Stomach (tissue), 4 donors: ENCODE results near the gene DDX27.

Experiments used
- CTCF ChIP-seq, 7 experiments: fragments of 450-650 bp in 4 of 7; fragments of 200-600 bp in 3 of 7; sonication (generic) in 3 of 7; IDR thresholded peaks; one replicate each; pipeline ENCODE4 v1.5.1; 2016 to 2019; ENCODE audit warnings: antibody characterized with exemption in 7 of 7, control low read depth in 2 of 7, mild to moderate bottlenecking in 1 of 7
- POLR2AphosphoS5 ChIP-seq, 3 donors: sonication (generic); formaldehyde crosslinking; IDR thresholded peaks; one replicate each; pipeline ENCODE4 v1.6.1; 2016; ENCODE audit warnings: antibody characterized with exemption in 3 of 3

- no peak for TF ChIP-seq CTCF (IDR thresholded peaks at IDR 0.05)
- TF ChIP-seq POLR2AphosphoS5 (IDR thresholded peaks at IDR 0.05) = no peak
Measured at GRCh38 chr20:49259799-49260198, 40.6 kb downstream of the DDX27 start.
